PC-3 (cell line): ENCODE results near the gene VPS41. TPM values are rescaled to one million over a fixed set of nuclear protein-coding genes. Genes with fewer than 3 reads are reported as not detected.

Source experiments
- ATAC-seq: fragments of 200-7000 bp; cut with Tn5 transposase; 2 replicates; pipeline ENCODE4 v1.9.1; 2020; ENCODE audit warnings: mild to moderate bottlenecking, moderate library complexity
- BruUV-seq: library from RNA; stranded (reverse); fragments of 400-500 nt; replicated peaks from 2 replicates; lab custom pipeline; 2021; lab: Mats Ljungman, UMichigan
- CTCF ChIA-PET: fragments of 300-600 bp; sonication (Branson Sonifier 250); formaldehyde crosslinking; loops from one replicate; lab custom pipeline; 2022; ENCODE audit warnings: antibody characterized with exemption; lab: Charles Lee
- POLR2A ChIA-PET: fragments of 300-600 bp; sonication (Branson Sonifier 250); formaldehyde crosslinking; loops from one replicate; lab custom pipeline; 2022; ENCODE audit warnings: antibody characterized with exemption; ENCODE audit not compliant: unreplicated experiment; lab: Charles Lee
- DNase-seq: peaks from one replicate; pipeline ENCODE4 v3.0.0-alpha.2; 2015
- H2AFZ ChIP-seq: fragments of 300-600 bp; sonication (generic); 2 replicates; pipeline ENCODE4 v1.6.0; 2016; ENCODE audit warnings: antibody characterized with exemption, low read length
- H3F3A ChIP-seq: fragments of 300-600 bp; sonication (generic); one replicate; pipeline ENCODE4 v1.6.0; 2017; ENCODE audit warnings: antibody characterized with exemption, low read length, control low read depth, mild to moderate bottlenecking; ENCODE audit not compliant: unreplicated experiment
- H3K27ac ChIP-seq: fragments of 300-600 bp; sonication (generic); 2 replicates; pipeline ENCODE4 v1.5.1; 2016; ENCODE audit warnings: mild to moderate bottlenecking, low read length
- H3K27me3 ChIP-seq: fragments of 300-600 bp; sonication (generic); 2 replicates; pipeline ENCODE4 v1.6.1; 2016; ENCODE audit warnings: low read length, mixed read lengths
- H3K36me3 ChIP-seq: fragments of 300-600 bp; sonication (generic); 2 replicates; pipeline ENCODE4 v1.6.1; 2016; ENCODE audit warnings: low read depth, mixed run types, low read length, mixed read lengths
- H3K4me1 ChIP-seq: fragments of 300-600 bp; sonication (generic); 2 replicates; pipeline ENCODE4 v1.5.1; 2016; ENCODE audit warnings: low read length; ENCODE audit not compliant: insufficient read depth
- H3K4me2 ChIP-seq: fragments of 300-600 bp; sonication (generic); 2 replicates; pipeline ENCODE4 v1.6.0; 2016; ENCODE audit warnings: low read length
- H3K4me3 ChIP-seq: fragments of 300-600 bp; sonication (generic); 2 replicates; pipeline ENCODE4 v1.5.1; 2016; ENCODE audit warnings: mild to moderate bottlenecking, low read length, mixed read lengths
- H3K79me2 ChIP-seq: fragments of 300-600 bp; sonication (generic); 2 replicates; pipeline ENCODE4 v1.6.1; 2017; ENCODE audit warnings: low read length, mixed read lengths
- H3K9ac ChIP-seq: fragments of 300-600 bp; sonication (generic); 2 replicates; pipeline ENCODE4 v1.6.0; 2016; ENCODE audit warnings: mild to moderate bottlenecking, low read length
- H3K9me2 ChIP-seq: fragments of 300-600 bp; sonication (generic); replicated peaks from 2 replicates; pipeline ENCODE4 v1.6.1; 2016; ENCODE audit warnings: mixed run types, low read length, mixed read lengths
- H3K9me3 ChIP-seq: fragments of 300-600 bp; sonication (generic); 2 replicates; pipeline ENCODE4 v1.6.1; 2016; ENCODE audit warnings: low read length, mixed read lengths
- H4K20me1 ChIP-seq: fragments of 300-600 bp; sonication (generic); 2 replicates; pipeline ENCODE4 v1.6.1; 2016; ENCODE audit warnings: low read length, mixed read lengths
- EZH2 ChIP-seq: fragments of 300-600 bp; sonication (generic); IDR thresholded peaks from one replicate; pipeline ENCODE4 v1.6.1; 2017; ENCODE audit warnings: antibody characterized with exemption, mild to moderate bottlenecking, low read length; ENCODE audit not compliant: unreplicated experiment
- EZH2phosphoT487 ChIP-seq: fragments of 300-600 bp; sonication (generic); IDR thresholded peaks from 2 replicates; pipeline ENCODE4 v1.6.1; 2018; ENCODE audit warnings: mild to moderate bottlenecking, antibody characterized with exemption, low read length, borderline replicate concordance
- intact Hi-C: fragments of 100-400 bp; cut with micrococcal nuclease; formaldehyde crosslinking; loops from 2 replicates; pipeline ENCODE4 v1.9.0; 2023
- total RNA-seq: library from RNA; depleted of rRNA; stranded (reverse); fragments of >200 nt; gene quantifications from 2 replicates; pipeline ENCODE4 v1.2.3, GENCODE V29; 2014
- TF ChIP-seq, protein P1 (sequence below): fragments of 300-600 bp; sonication (generic); conservative IDR thresholded peaks from 2 replicates; pipeline ENCODE4 v1.5.1; 2017; ENCODE audit warnings: antibody characterized with exemption, low read depth, mild to moderate bottlenecking, low read length

The VPS41 gene
- total RNA-seq, 1 experiment from 2014 or later = 35.2 TPM

DNA sequence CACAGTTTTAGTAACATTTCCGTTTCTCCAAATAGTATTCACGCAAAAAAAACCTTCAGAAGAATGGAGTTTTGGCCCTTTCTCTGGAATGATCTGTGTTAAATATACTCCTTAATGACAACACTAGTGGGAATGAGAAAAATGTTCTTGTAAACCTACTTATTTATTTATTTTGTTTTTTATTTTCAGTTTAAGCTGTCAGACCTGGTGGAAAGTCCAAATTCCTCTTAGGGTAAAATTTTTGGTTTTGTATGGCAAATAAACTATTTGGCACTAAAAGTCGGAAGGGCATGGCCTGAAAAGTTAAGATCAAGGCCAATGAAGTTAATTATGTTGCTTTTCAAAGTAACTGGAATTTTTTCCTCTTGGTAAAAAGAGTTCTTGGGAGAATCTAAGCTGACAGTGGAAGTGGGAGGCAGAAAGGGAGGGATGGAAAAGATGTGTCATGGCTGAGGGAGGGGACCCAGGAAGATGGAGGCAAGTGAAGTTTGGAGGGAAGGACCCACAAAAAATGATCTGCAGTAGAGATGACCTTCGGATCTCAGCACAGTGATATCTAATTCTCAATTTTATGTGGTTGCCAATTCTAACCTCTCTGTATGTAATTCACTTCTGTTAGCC lies 33.5 kb upstream of the VPS41 start:
- no peak overlapping the region for H3K4me2 ChIP-seq
- ATAC-seq = no peak
- no peak overlapping the region for H2AFZ ChIP-seq
- TF ChIP-seq, protein P1, sequence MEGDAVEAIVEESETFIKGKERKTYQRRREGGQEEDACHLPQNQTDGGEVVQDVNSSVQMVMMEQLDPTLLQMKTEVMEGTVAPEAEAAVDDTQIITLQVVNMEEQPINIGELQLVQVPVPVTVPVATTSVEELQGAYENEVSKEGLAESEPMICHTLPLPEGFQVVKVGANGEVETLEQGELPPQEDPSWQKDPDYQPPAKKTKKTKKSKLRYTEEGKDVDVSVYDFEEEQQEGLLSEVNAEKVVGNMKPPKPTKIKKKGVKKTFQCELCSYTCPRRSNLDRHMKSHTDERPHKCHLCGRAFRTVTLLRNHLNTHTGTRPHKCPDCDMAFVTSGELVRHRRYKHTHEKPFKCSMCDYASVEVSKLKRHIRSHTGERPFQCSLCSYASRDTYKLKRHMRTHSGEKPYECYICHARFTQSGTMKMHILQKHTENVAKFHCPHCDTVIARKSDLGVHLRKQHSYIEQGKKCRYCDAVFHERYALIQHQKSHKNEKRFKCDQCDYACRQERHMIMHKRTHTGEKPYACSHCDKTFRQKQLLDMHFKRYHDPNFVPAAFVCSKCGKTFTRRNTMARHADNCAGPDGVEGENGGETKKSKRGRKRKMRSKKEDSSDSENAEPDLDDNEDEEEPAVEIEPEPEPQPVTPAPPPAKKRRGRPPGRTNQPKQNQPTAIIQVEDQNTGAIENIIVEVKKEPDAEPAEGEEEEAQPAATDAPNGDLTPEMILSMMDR = no peak
- TF ChIP-seq EZH2phosphoT487 = no peak
- no peak for TF ChIP-seq EZH2
- no peak overlapping the region for H3K27ac ChIP-seq
- ChIA-PET CTCF (no interaction called here), POLR2A (no interaction called here)
- no peaks in the 10 kb centered on the region for H4K20me1 ChIP-seq
- BruUV-seq = no TSS peak
- H3K9me3 ChIP-seq = no peaks in the 10 kb centered on the region
- no peaks in the 10 kb centered on the region for H3K9me2 ChIP-seq
- H3K79me2 ChIP-seq = no peaks in the 10 kb centered on the region
- no peaks in the 10 kb centered on the region for H3F3A ChIP-seq
- H3K9ac ChIP-seq = no peak overlapping the region
- H3K4me3 ChIP-seq = no peak overlapping the region
- intact Hi-C loops = no loop called here
- no peak for DNase-seq
- peaks cover 76% of the 10 kb centered on the region for H3K27me3 ChIP-seq
- H3K36me3 ChIP-seq = no peaks in the 10 kb centered on the region
- no peaks in the 10 kb centered on the region for H3K4me1 ChIP-seq

DNA sequence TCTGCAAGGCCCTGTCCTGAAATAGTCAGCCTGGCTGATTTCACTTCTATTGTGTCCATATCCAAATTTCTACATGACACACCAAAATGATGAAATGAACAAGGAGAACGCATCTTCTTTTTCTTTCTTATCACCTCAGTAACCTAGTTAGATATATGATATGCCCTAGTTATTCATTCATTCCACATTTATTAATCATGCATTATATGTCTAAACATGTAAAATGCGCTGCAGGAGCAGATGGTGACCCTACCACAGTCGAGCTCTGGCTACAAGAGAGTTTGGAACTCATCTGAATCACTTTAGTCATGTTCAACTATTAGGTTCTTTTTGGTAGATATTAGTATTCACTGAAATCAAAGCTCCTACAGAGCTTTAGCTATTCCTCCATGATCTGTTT lies 31.8 kb upstream of the VPS41 start:
- Histone ChIP-seq H3K9me3 (no peaks in the 10 kb centered on the region), H3K27ac (no peak overlapping the region), H3K79me2 (no peaks in the 10 kb centered on the region), H3K36me3 (no peaks in the 10 kb centered on the region), H3K9me2 (no peaks in the 10 kb centered on the region), H3F3A (no peaks in the 10 kb centered on the region), H4K20me1 (no peaks in the 10 kb centered on the region), H3K9ac (no peak overlapping the region), H3K4me2 (no peak overlapping the region), H3K4me3 (no peak overlapping the region), H3K4me1 (no peaks in the 10 kb centered on the region), H2AFZ (no peak overlapping the region), H3K27me3 (peaks cover 79% of the 10 kb centered on the region)
- CTCF ChIA-PET = interaction anchor here (0.7 kb wide), 1 partner anchor 140 kb away, joined by 8 read pairs; no protein-coding TSS in a partner anchor
- ATAC-seq = no peak
- intact Hi-C loops = no loop called here
- no TSS peak for BruUV-seq
- no peak for DNase-seq
- TF ChIP-seq, protein P1 = no peak
- no peak for TF ChIP-seq EZH2
- POLR2A ChIA-PET = no interaction called here

DNA sequence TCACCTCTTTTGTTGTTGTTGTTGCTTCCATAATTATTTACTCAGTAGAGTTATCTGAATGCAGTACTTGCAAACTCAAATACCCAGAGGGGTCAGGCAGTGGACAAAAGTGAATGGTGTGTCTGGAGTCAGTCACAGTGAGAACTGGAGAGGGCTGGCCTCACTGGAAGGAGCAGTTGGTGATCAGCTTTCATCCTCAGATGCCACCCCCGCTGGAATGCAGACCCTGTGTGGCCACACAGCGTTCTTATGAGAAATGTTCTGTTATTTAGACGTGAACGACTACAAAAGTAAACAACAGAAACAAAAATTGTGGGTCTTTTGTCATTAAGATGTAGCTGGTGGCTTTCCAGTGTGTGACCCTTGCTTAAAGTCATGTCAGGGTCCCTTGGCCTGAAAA lies 29.6 kb upstream of the VPS41 start:
- TF ChIP-seq EZH2phosphoT487 (no peak), EZH2 (no peak)
- TF ChIP-seq, protein P1 = no peak
- ChIA-PET POLR2A (no interaction called here), CTCF (no interaction called here)
- Histone ChIP-seq H3K9me3 (no peaks in the 10 kb centered on the region), H3K79me2 (no peaks in the 10 kb centered on the region), H3K9ac (no peak overlapping the region), H3K9me2 (no peaks in the 10 kb centered on the region), H3K36me3 (no peaks in the 10 kb centered on the region), H2AFZ (no peak overlapping the region), H3K27ac (no peak overlapping the region), H3K27me3 (peaks cover 71% of the 10 kb centered on the region), H4K20me1 (no peaks in the 10 kb centered on the region), H3K4me1 (no peaks in the 10 kb centered on the region), H3F3A (no peaks in the 10 kb centered on the region), H3K4me2 (no peak overlapping the region), H3K4me3 (no peak overlapping the region)
- no peak for DNase-seq
- intact Hi-C loops = no loop called here
- no peak for ATAC-seq
- BruUV-seq = no TSS peak
